Posterior cingulate gyrus (tissue), 11 donors: ENCODE data around the gene KCTD2.
"Not testable (repeated sequence)": the region's sequence is repeated elsewhere in the genome, so short reads cannot be mapped to it uniquely, and the experiment has no call there.

Experiments
- DNase-seq, 10 donors: peaks; one replicate each; pipeline versions ENCODE4 v3.0.0 to v3.0.0-alpha.2; 2020 to 2021; ENCODE audit warnings: mixed read lengths in 3 of 10
- intact Hi-C: fragments of 100-400 bp; cut with DNase I; formaldehyde crosslinking; loops from one replicate; pipeline ENCODE4 v1.15.1; 2023

KCTD2 gene

GRCh38 chr17:75013092-75013559 is 33.9 kb upstream of the KCTD2 start:
- intact Hi-C loops = loop anchor here (2.0 kb wide), 1 partner anchor 52 kb away; no protein-coding TSS in a partner anchor
- DNase-seq = no peak

- peak in 2 of 10 donors; percentile 79 to 82 for DNase-seq
- intact Hi-C loops = no loop called here
Measured at GRCh38 chr17:75019146-75019545, 27.9 kb upstream of the KCTD2 start.

GRCh38 chr17:75019710-75020109 is 27.3 kb upstream of the KCTD2 start:
- DNase-seq = peak in 1 of 10 donors; percentile 19
- intact Hi-C loops = no loop called here

- DNase-seq = peak in 4 of 10 donors; percentile 11 to 91 (median 38)
Measured at GRCh38 chr17:75020331-75021110, 26.5 kb upstream of the KCTD2 start.

GRCh38 chr17:75024686-75025397 is 22.2 kb upstream of the KCTD2 start:
- peak in 1 of 10 donors; percentile 7 for DNase-seq
- intact Hi-C loops = no loop called here

More at GRCh38 chr17:75020331-75021110, 26.5 kb upstream of the KCTD2 start:
- intact Hi-C loops = no loop called here

GRCh38 chr17:75025398-75025734 is 21.7 kb upstream of the KCTD2 start:
- intact Hi-C loops = not testable (repeated sequence)
- peak in 1 of 10 donors; percentile 6 for DNase-seq

GRCh38 chr17:75026650-75027049 is 20.4 kb upstream of the KCTD2 start:
- intact Hi-C loops = not testable (repeated sequence)

GRCh38 chr17:75030161-75030560 is 16.9 kb upstream of the KCTD2 start:
- intact Hi-C loops = loop anchor here (10.0 kb wide), 1 partner anchor 45 kb away; the partner anchor contains the start of gene CDR2L

More at GRCh38 chr17:75026650-75027049, 20.4 kb upstream of the KCTD2 start:
- DNase-seq = peak in 1 of 10 donors; percentile 2

GRCh38 chr17:75031972-75032719 is 14.9 kb upstream of the KCTD2 start:
- peak; percentile 71 to 98 (median 84) for DNase-seq
- intact Hi-C loops = loop anchor here (10.0 kb wide), 1 partner anchor 47 kb away; the partner anchor contains the start of gene CDR2L

More at GRCh38 chr17:75030161-75030560, 16.9 kb upstream of the KCTD2 start:
- no peak for DNase-seq

GRCh38 chr17:75032720-75033280 is 14.2 kb upstream of the KCTD2 start:
- no peak for DNase-seq

GRCh38 chr17:75033346-75034235 is 13.4 kb upstream of the KCTD2 start:
- intact Hi-C loops = loop anchor here (10.0 kb wide), 1 partner anchor 49 kb away; the partner anchor contains the start of gene CDR2L
- peak; percentile 86 to 99 (median 92) for DNase-seq

More at GRCh38 chr17:75032720-75033280, 14.2 kb upstream of the KCTD2 start:
- intact Hi-C loops = loop anchor here (10.0 kb wide), 1 partner anchor 48 kb away; the partner anchor contains the start of gene CDR2L

- DNase-seq = peak; percentile 75 to 97 (median 86)
- intact Hi-C loops = loop anchor here (10.0 kb wide), 1 partner anchor 50 kb away; the partner anchor contains the start of gene CDR2L
Measured at GRCh38 chr17:75034236-75034908, 12.7 kb upstream of the KCTD2 start.

GRCh38 chr17:75036643-75037268 is 10.3 kb upstream of the KCTD2 start:
- peak in 8 of 10 donors; percentile 45 to 94 (median 72) for DNase-seq
- intact Hi-C loops = loop anchor here (10.0 kb wide), 1 partner anchor 52 kb away; the partner anchor contains the start of gene CDR2L

GRCh38 chr17:75039238-75039637 is 7.8 kb upstream of the KCTD2 start:
- intact Hi-C loops = loop anchor here (10.0 kb wide), 1 partner anchor 54 kb away; the partner anchor contains the start of gene CDR2L
- DNase-seq = no peak

GRCh38 chr17:75041656-75042280 is 5.3 kb upstream of the KCTD2 start:
- no peak for DNase-seq
- intact Hi-C loops = no loop called here

- intact Hi-C loops, DNase-seq: not testable (repeated sequence)
Measured at GRCh38 chr17:75043789-75044188, 3.2 kb upstream of the KCTD2 start.

GRCh38 chr17:75044716-75045115 is 2.3 kb upstream of the KCTD2 start:
- intact Hi-C loops = no loop called here
- no peak for DNase-seq
